Pancreas (tissue), 10 donors: Measurements from ENCODE around the gene TMEM131. TPM values are rescaled to one million over a fixed set of nuclear protein-coding genes. Genes with fewer than 3 reads are reported as not detected.

Experiments used
- ATAC-seq, 4 donors: fragments of 200-7000 bp; cut with Tn5 transposase; one replicate each; pipeline versions ENCODE4 v1.8.0 to v1.9.1; 2020; ENCODE audit warnings: mild to moderate bottlenecking in 4 of 4, moderate library complexity in 4 of 4
- DNase-seq, 6 donors: peaks; one replicate each; pipeline ENCODE4 v3.0.0-alpha.2; 2020
- FAIRE-seq: peaks from 2 replicates; lab custom pipeline; 2012; peaks lifted over from hg19 to GRCh38; lab: Jason Lieb, UNC
- H3K27ac ChIP-seq, 4 donors: fragments of 200-600 bp; sonication (generic); 1 replicate in 3 of 4; 2 replicates in 1 of 4; pipeline versions ENCODE4 v1.5.0 to v1.8.0; 2020
- H3K27me3 ChIP-seq, 4 donors: fragments of 200-600 bp; one replicate each; pipeline ENCODE4 v1.8.0; 2021
- H3K36me3 ChIP-seq, 3 donors: fragments of 200-600 bp; sonication (generic) in 1 of 3; one replicate each; pipeline versions ENCODE4 v1.5.0 to v1.8.0; 2020 to 2021
- H3K4me1 ChIP-seq, 3 donors: fragments of 200-600 bp; one replicate each; pipeline ENCODE4 v1.8.0; 2021
- H3K4me3 ChIP-seq, 4 donors: fragments of 200-600 bp; sonication (generic) in 2 of 4; one replicate each; pipeline versions ENCODE4 v1.5.0 to v1.8.0; 2020 to 2021
- H3K9me3 ChIP-seq, 4 donors: fragments of 200-600 bp; one replicate each; pipeline ENCODE4 v1.8.0; 2021
- WGBS, 2 donors: extraction: QIAGEN DNeasy Blood & Tissue Kit; methylation state at CpG; one replicate each; pipeline ENCODE4 v1.1.7; 2013; 5-methylcytosine and 5-hydroxymethylcytosine counted together
- intact Hi-C, 3 donors: fragments of 100-400 bp; cut with DNase I; formaldehyde crosslinking; loops; one replicate each; pipeline versions ENCODE4 v1.11.1 to v1.14.2; 2022
- polyA plus RNA-seq, 2 donors: library from polyadenylated mRNA; stranded (reverse); fragments of 200-250 nt; gene quantifications; one replicate each; pipeline ENCODE4 v1.2.3, GENCODE V29; 2013
- total RNA-seq, 6 donors: library from RNA; stranded (reverse); fragmentation: NEBNext Ultra II Directional in 4 of 6; extraction: Animal tissue kit (Norgen Biotek cat#: 25700) in 4 of 6; gene quantifications; one replicate each; pipeline versions ENCODE4 v1.2.1 to v1.2.4, GENCODE V29; 2021 to 2023
- TF ChIP-seq, protein P1 (sequence below), 4 donors: fragments of 200-600 bp; sonication (generic) in 3 of 4; IDR thresholded peaks; one replicate each; pipeline versions ENCODE4 v1.5.0 to v1.8.0; 2021; ENCODE audit warnings: antibody characterized with exemption in 4 of 4
- donor health status: healthy with polysubstance abuse.
- donor health status: DM: no; HTN: no; CAD: no; lungs with moderate emphysema.
- donor health status: DM: no; HTN: no; CAD: no.
- donor health status: control.
- donor health status: control.
- donor health status: Bipolar disorder and iron deficiency.
- donor health status: DM: yes; HTN: yes; CAD: no.
- donor health status: DM: no; HTN: no; CAD: no.
- donor health status: DM: no; HTN: no; CAD: no.
- donor health status: DM: yes; HTN: yes; CAD: no.

TMEM131 gene
- total and polyA plus RNA-seq, 8 donors: 8.1 to 26.5 (median 19.4) TPM

DNA sequence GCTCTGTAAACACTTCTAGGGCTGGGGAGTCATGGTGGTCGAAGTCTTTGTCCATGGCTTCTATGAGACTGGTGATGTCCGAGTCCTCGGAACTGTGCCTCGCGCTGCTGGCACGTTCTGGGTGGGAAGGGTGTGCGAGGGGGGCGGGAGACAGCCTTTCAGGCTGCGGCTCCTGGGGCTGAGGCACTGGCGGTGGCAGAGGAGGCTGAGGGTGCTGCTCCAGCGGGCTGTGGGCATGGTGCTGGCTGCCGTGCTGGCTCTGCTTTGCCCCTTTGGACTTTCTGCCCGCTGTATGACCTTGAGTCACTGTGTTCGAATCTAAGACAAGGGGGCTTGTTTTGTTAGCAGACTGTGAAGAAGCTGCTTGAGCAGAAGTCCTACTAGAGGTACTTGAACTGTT is 203.3 kb downstream of the TMEM131 start:
- Histone ChIP-seq H3K4me3 (no peak overlapping the region), H3K27ac (no peak overlapping the region), H3K9me3 (no peaks in the 10 kb centered on the region), H3K27me3 (no peaks in the 10 kb centered on the region), H3K36me3 (peaks cover 0 to 27% (median 6%) of the 10 kb centered on the region in 3 donors), H3K4me1 (no peaks in the 10 kb centered on the region)
- intact Hi-C loops: no loop called here
- no peak for FAIRE-seq
- no peak for DNase-seq
- no peak for ATAC-seq
- TF ChIP-seq, protein P1, sequence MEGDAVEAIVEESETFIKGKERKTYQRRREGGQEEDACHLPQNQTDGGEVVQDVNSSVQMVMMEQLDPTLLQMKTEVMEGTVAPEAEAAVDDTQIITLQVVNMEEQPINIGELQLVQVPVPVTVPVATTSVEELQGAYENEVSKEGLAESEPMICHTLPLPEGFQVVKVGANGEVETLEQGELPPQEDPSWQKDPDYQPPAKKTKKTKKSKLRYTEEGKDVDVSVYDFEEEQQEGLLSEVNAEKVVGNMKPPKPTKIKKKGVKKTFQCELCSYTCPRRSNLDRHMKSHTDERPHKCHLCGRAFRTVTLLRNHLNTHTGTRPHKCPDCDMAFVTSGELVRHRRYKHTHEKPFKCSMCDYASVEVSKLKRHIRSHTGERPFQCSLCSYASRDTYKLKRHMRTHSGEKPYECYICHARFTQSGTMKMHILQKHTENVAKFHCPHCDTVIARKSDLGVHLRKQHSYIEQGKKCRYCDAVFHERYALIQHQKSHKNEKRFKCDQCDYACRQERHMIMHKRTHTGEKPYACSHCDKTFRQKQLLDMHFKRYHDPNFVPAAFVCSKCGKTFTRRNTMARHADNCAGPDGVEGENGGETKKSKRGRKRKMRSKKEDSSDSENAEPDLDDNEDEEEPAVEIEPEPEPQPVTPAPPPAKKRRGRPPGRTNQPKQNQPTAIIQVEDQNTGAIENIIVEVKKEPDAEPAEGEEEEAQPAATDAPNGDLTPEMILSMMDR (IDR thresholded peaks at IDR 0.05): no peak
- WGBS, 2 donors: 94 to 98% methylated on average over 14 of the region's 14 CpGs

- no peaks in the 10 kb centered on the region for H3K27me3 ChIP-seq
- no peak overlapping the region for H3K27ac ChIP-seq
- H3K9me3 ChIP-seq: no peaks in the 10 kb centered on the region
- intact Hi-C loops: no loop called here
- TF ChIP-seq, protein P1 (IDR thresholded peaks at IDR 0.05): no peak
- H3K4me1 ChIP-seq: no peaks in the 10 kb centered on the region
- no peak for FAIRE-seq
- H3K4me3 ChIP-seq: no peak overlapping the region
- WGBS, 2 donors: 93 to 96% methylated on average over 7 of the region's 7 CpGs
- ATAC-seq: no peak
- peaks cover 0 to 19% (median 6%) of the 10 kb centered on the region in 3 donors for H3K36me3 ChIP-seq
- DNase-seq: no peak
These were observed 206.6 kb downstream of the TMEM131 start for GRCh38 chr2:97788986-97789644.

DNA sequence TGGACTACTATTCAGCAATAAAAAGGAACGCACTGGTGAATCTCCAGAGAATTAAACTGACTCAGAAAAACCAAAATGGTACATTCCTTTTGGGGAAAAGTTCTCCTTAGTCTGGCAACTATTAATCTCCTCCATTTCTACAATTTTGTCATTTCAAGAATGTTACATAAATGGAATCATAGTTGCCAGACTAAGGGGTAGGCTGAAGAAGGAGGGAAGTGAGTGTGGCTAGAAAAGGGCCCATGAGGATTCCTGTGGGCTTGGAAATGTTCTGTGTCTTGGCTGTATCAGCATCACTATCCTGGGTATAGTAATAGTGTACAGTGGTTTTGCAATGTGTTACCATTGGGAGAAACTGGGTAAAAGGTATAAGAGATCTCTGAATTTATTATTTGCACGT is 209.9 kb downstream of the TMEM131 start:
- TF ChIP-seq, protein P1 (IDR thresholded peaks at IDR 0.05): no peak
- Histone ChIP-seq H3K4me1 (no peaks in the 10 kb centered on the region), H3K4me3 (no peak overlapping the region), H3K27me3 (no peaks in the 10 kb centered on the region), H3K9me3 (no peaks in the 10 kb centered on the region), H3K27ac (no peak overlapping the region), H3K36me3 (no peaks in the 10 kb centered on the region)
- ATAC-seq (no peak), FAIRE-seq (no peak), DNase-seq (no peak)
- WGBS, 2 donors: 91 to 97% methylated on average over 2 of the region's 2 CpGs
- intact Hi-C loops: no loop called here

DNA sequence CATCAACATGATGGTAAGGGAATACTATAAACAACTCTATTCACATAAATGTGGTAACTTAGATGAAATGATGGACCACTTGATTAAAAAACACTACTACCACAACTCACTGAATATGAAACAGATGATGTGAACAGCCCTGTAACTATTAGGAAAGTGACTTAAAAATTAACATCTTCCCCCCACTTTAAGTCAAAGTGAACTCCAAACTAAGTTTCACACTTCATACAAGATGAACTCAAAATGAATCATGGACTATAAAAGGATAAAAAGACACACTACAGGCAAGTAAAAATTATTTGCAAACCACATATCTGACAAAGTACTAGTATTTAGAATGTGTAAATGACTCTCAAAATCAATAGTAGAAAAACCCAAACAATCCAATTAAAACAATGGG is 210.8 kb downstream of the TMEM131 start:
- Histone ChIP-seq H3K9me3 (no peaks in the 10 kb centered on the region), H3K27me3 (no peaks in the 10 kb centered on the region), H3K27ac (no peak overlapping the region), H3K4me1 (no peaks in the 10 kb centered on the region), H3K4me3 (no peak overlapping the region), H3K36me3 (no peaks in the 10 kb centered on the region)
- FAIRE-seq: peak; percentile 34
- intact Hi-C loops: no loop called here
- DNase-seq: no peak
- ATAC-seq: no peak
- TF ChIP-seq, protein P1 (IDR thresholded peaks at IDR 0.05): no peak

- Histone ChIP-seq H3K36me3 (no peaks in the 10 kb centered on the region), H3K27me3 (no peaks in the 10 kb centered on the region), H3K27ac (no peak overlapping the region), H3K4me1 (no peaks in the 10 kb centered on the region), H3K9me3 (no peaks in the 10 kb centered on the region), H3K4me3 (no peak overlapping the region)
- intact Hi-C loops: no loop called here
- TF ChIP-seq, protein P1 (IDR thresholded peaks at IDR 0.05): no peak
- DNase-seq (no peak), ATAC-seq (peak in 1 of 4 donors; percentile 38), FAIRE-seq (no peak)
- 86 to 93% methylated on average over 4 of the region's 4 CpGs for WGBS, 2 donors
These were observed 213.8 kb downstream of the TMEM131 start for GRCh38 chr2:97781981-97782380.
